Upper lobe of left lung (tissue), 6 donors: ENCODE results near the gene HEXA. TPM values are rescaled to one million over a fixed set of nuclear protein-coding genes. Genes with fewer than 3 reads are reported as not detected.
A peak's percentile ranks its signal among the peaks of the same experiment; 100 is the strongest.

ENCODE experiments used
- ATAC-seq, 2 donors: fragments of 200-7000 bp; cut with Tn5 transposase; one replicate each; pipeline ENCODE4 v1.9.1; 2022; ENCODE audit warnings: mild to moderate bottlenecking in 2 of 2, moderate library complexity in 2 of 2; ENCODE audit not compliant: low FRiP score in 2 of 2
- DNase-seq, 2 donors: peaks; one replicate each; pipeline ENCODE4 v3.0.0-alpha.2; 2019 to 2020
- H3K27ac ChIP-seq, 4 donors: fragments of 200-600 bp; sonication (generic); one replicate each; pipeline ENCODE4 v1.5.1; 2016 to 2019
- H3K27me3 ChIP-seq, 4 donors: fragments of 200-600 bp; sonication (generic); one replicate each; pipeline ENCODE4 v1.5.1; 2017 to 2019
- H3K36me3 ChIP-seq, 4 donors: fragments of 200-600 bp; sonication (generic); one replicate each; pipeline ENCODE4 v1.5.1; 2016 to 2019
- H3K4me1 ChIP-seq, 4 donors: fragments of 200-600 bp; sonication (generic); one replicate each; pipeline ENCODE4 v1.5.1; 2018 to 2019
- H3K4me3 ChIP-seq, 4 donors: fragments of 200-600 bp; sonication (generic); one replicate each; pipeline ENCODE4 v1.5.1; 2017 to 2019; ENCODE audit warnings: mild to moderate bottlenecking in 2 of 4, moderate library complexity in 1 of 4
- H3K9me3 ChIP-seq, 4 donors: fragments of 200-600 bp; sonication (generic); one replicate each; pipeline ENCODE4 v1.5.1; 2018 to 2019
- CTCF ChIP-seq, 6 experiments: fragments of 450-650 bp in 4 of 6; fragments of 200-600 bp in 2 of 6; sonication (generic) in 2 of 6; IDR thresholded peaks; one replicate each; pipeline ENCODE4 v1.5.1; 2016 to 2019; ENCODE audit warnings: antibody characterized with exemption in 6 of 6
- EP300 ChIP-seq, 4 donors: sonication (generic); formaldehyde crosslinking; IDR thresholded peaks; one replicate each; pipeline ENCODE4 v1.5.1; 2017; ENCODE audit warnings: antibody characterized with exemption in 4 of 4, control low read depth in 2 of 4
- POLR2A ChIP-seq, 4 donors: fragments of 450-650 bp; IDR thresholded peaks; one replicate each; pipeline ENCODE4 v1.5.1; 2016 to 2017; ENCODE audit warnings: antibody characterized with exemption in 4 of 4, mild to moderate bottlenecking in 2 of 4
- POLR2AphosphoS5 ChIP-seq, 2 donors: sonication (generic); formaldehyde crosslinking; IDR thresholded peaks; one replicate each; pipeline ENCODE4 v1.5.1; 2017; ENCODE audit warnings: antibody characterized with exemption in 2 of 2
- WGBS, 2 donors: methylation state at CpG; one replicate each; pipeline ENCODE4 v1.1.5; 2017 to 2018; 5-methylcytosine and 5-hydroxymethylcytosine counted together
- total RNA-seq, 6 donors: library from RNA; depleted of rRNA in 4 of 6; stranded (reverse); fragments of >200 nt in 4 of 6; gene quantifications; one replicate each; pipeline versions ENCODE4 v1.1.0 to v1.2.1, GENCODE V29; 2016 to 2021
- donor health status: DM: no; HTN: no; CAD: no; lungs with moderate emphysema.
- donor health status: DM: no; HTN: yes; CAD: no; lungs with severe emphysema.

HEXA gene
- total RNA-seq, 6 donors from 2014 or later, result 80.5 to 256 (median 149) TPM

- DNase-seq (no peak), ATAC-seq (no peak)
- Histone ChIP-seq H3K27me3 (no peaks in the 10 kb centered on the region), H3K27ac (no peak overlapping the region), H3K36me3 (no peaks in the 10 kb centered on the region), H3K4me1 (no peaks in the 10 kb centered on the region), H3K9me3 (no peaks in the 10 kb centered on the region), H3K4me3 (no peak overlapping the region)
- TF ChIP-seq CTCF (IDR thresholded peaks at IDR 0.05) (no peak), EP300 (IDR thresholded peaks at IDR 0.05) (no peak), POLR2AphosphoS5 (IDR thresholded peaks at IDR 0.05) (no peak), POLR2A (IDR thresholded peaks at IDR 0.05) (no peak)
- WGBS, 2 donors, result 63 to 71% methylated on average over 3 to 5 of the region's 5 CpGs
Measured at GRCh38 chr15:72307026-72307425, 68.8 kb downstream of the HEXA start.

GRCh38 chr15:72306211-72306785 is 69.5 kb downstream of the HEXA start:
- no peak for DNase-seq
- no peaks in the 10 kb centered on the region for H3K9me3 ChIP-seq
- no peak overlapping the region for H3K4me3 ChIP-seq
- no peaks in the 10 kb centered on the region for H3K36me3 ChIP-seq
- no peak overlapping the region for H3K27ac ChIP-seq
- no peaks in the 10 kb centered on the region for H3K27me3 ChIP-seq
- WGBS, 2 donors, result 60 to 61% methylated on average over 10 of the region's 10 CpGs
- H3K4me1 ChIP-seq, result no peaks in the 10 kb centered on the region
- TF ChIP-seq POLR2AphosphoS5 (IDR thresholded peaks at IDR 0.05), result no peak
- TF ChIP-seq CTCF (IDR thresholded peaks at IDR 0.05), result no peak
- no peak for TF ChIP-seq POLR2A (IDR thresholded peaks at IDR 0.05)
- TF ChIP-seq EP300 (IDR thresholded peaks at IDR 0.05), result no peak
- peak in 1 of 2 donors; percentile 16 for ATAC-seq

- WGBS, 2 donors, result 90 to 93% methylated on average over 2 to 5 of the region's 7 CpGs
- ATAC-seq, result no peak
Measured at GRCh38 chr15:72304596-72304995, 71.2 kb downstream of the HEXA start.

GRCh38 chr15:72302955-72303354 is 72.9 kb downstream of the HEXA start:
- Histone ChIP-seq H3K27me3 (no peaks in the 10 kb centered on the region), H3K36me3 (no peaks in the 10 kb centered on the region), H3K27ac (no peak overlapping the region), H3K4me1 (no peaks in the 10 kb centered on the region), H3K4me3 (no peak overlapping the region), H3K9me3 (no peaks in the 10 kb centered on the region)
- DNase-seq, result no peak
- ATAC-seq, result no peak
- 50 to 77% methylated on average over 1 of the region's 1 CpG for WGBS, 2 donors
- TF ChIP-seq CTCF (IDR thresholded peaks at IDR 0.05), result no peak
- TF ChIP-seq EP300 (IDR thresholded peaks at IDR 0.05), result no peak
- TF ChIP-seq POLR2AphosphoS5 (IDR thresholded peaks at IDR 0.05), result no peak
- no peak for TF ChIP-seq POLR2A (IDR thresholded peaks at IDR 0.05)

More at GRCh38 chr15:72304596-72304995, 71.2 kb downstream of the HEXA start:
- TF ChIP-seq EP300 (IDR thresholded peaks at IDR 0.05), result no peak
- no peak for TF ChIP-seq POLR2AphosphoS5 (IDR thresholded peaks at IDR 0.05)
- no peak for TF ChIP-seq CTCF (IDR thresholded peaks at IDR 0.05)
- TF ChIP-seq POLR2A (IDR thresholded peaks at IDR 0.05), result no peak
- no peak for DNase-seq
- Histone ChIP-seq H3K27me3 (no peaks in the 10 kb centered on the region), H3K4me3 (no peak overlapping the region), H3K27ac (no peak overlapping the region), H3K36me3 (no peaks in the 10 kb centered on the region), H3K4me1 (no peaks in the 10 kb centered on the region), H3K9me3 (no peaks in the 10 kb centered on the region)

Other genes with a start within 250 kb of the HEXA start
- 10 to 100 TPM; 26.7 to 52.4 (median 32.9) TPM for gene GRAMD2A, start 178.2 kb downstream of the HEXA start, total RNA-seq
- gene PKM, start 144.8 kb downstream of the HEXA start, total RNA-seq, result 100 to 1,000 TPM; 278 to 569 (median 393) TPM
- gene PARP6, start 103.5 kb downstream of the HEXA start, total RNA-seq, result 100 to 1,000 TPM in 1 of 6 donors, 10 to 100 TPM in 5; 54.9 to 140 (median 71.4) TPM
- gene CELF6, start 55.9 kb downstream of the HEXA start, total RNA-seq, result 10 to 100 TPM in 2 of 6 donors, 1 to 10 TPM in 2, under 1 TPM in 2; 0.61 to 29.3 (median 3.4) TPM
- not detected for gene TMEM202, start 22.3 kb upstream of the HEXA start, total RNA-seq
- gene ARIH1, start 98.3 kb upstream of the HEXA start, total RNA-seq, result 100 to 1,000 TPM in 2 of 6 donors, 10 to 100 TPM in 4; 43.0 to 155 (median 85.4) TPM